ENCODE results near the gene PVALEF. TPM values are rescaled to one million over a fixed set of nuclear protein-coding genes. Genes with fewer than 3 reads are reported as not detected.

Gene PVALEF
- total and polyA plus RNA-seq, 2 of the 13 experiments (the other 11 are each of a cell fraction or from before 2014, with no cell fraction given) = 0.18 TPM

DNA sequence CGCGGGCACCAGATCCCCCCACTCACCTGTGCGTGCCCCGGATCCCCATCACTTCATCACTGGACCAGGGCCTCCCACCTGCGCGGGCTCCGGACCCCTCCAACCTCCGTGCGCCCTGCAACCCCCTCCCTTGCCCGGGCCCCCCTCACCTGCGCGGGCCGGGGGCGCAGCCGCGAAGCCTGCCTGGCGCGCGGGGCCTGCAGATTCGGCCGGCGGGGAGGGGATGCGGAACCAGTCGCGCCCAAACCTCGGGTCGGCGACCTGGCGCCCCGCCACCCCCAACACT is 57.3 kb downstream of the PVALEF start (continued):
- TF ChIP-seq TRAFD1 (CRISPR knock-in tag; IDR thresholded peaks at IDR 0.05; ENCODE audit: borderline replicate concordance) (no peak), ZNF33A (CRISPR knock-in tag; IDR thresholded peaks at IDR 0.05; ENCODE audit: borderline replicate concordance) (no peak), ZNF772 (CRISPR knock-in tag; IDR thresholded peaks at IDR 0.05) (no peak), ETV6 (CRISPR knock-in tag; conservative IDR thresholded peaks at IDR 0.05) (0 out of 2 replicates have a peak, but pooled peaks have one; percentile 20), SAP130 (CRISPR knock-in tag; IDR thresholded peaks at IDR 0.05; ENCODE audit: low read depth) (no peak), MNT (IDR thresholded peaks at IDR 0.05) (no peak), RNF2 (conservative IDR thresholded peaks at IDR 0.05; ENCODE audit: low read depth) (no peak; the same call in 1 of the 2 replicates), ZNF556 (CRISPR knock-in tag; IDR thresholded peaks at IDR 0.05; ENCODE audit: borderline replicate concordance) (no peak), CENPT (CRISPR knock-in tag; IDR thresholded peaks at IDR 0.05; ENCODE audit: low read depth) (no peak), ZBTB49 (CRISPR knock-in tag; IDR thresholded peaks at IDR 0.05; ENCODE audit: borderline replicate concordance) (no peak), PAWR (CRISPR knock-in tag; IDR thresholded peaks at IDR 0.05; ENCODE audit: borderline replicate concordance) (0 out of 2 replicates have a peak, but pooled peaks have one; percentile 50), ATF3 (CRISPR knock-in tag; IDR thresholded peaks at IDR 0.05) (0 out of 2 replicates have a peak, but pooled peaks have one; percentile 44), PAXIP1 (CRISPR knock-in tag; conservative IDR thresholded peaks at IDR 0.05) (no peak), ZSCAN21 (CRISPR knock-in tag; IDR thresholded peaks at IDR 0.05; ENCODE audit: borderline replicate concordance) (no peak)
- TF ChIP-seq, protein P1, sequence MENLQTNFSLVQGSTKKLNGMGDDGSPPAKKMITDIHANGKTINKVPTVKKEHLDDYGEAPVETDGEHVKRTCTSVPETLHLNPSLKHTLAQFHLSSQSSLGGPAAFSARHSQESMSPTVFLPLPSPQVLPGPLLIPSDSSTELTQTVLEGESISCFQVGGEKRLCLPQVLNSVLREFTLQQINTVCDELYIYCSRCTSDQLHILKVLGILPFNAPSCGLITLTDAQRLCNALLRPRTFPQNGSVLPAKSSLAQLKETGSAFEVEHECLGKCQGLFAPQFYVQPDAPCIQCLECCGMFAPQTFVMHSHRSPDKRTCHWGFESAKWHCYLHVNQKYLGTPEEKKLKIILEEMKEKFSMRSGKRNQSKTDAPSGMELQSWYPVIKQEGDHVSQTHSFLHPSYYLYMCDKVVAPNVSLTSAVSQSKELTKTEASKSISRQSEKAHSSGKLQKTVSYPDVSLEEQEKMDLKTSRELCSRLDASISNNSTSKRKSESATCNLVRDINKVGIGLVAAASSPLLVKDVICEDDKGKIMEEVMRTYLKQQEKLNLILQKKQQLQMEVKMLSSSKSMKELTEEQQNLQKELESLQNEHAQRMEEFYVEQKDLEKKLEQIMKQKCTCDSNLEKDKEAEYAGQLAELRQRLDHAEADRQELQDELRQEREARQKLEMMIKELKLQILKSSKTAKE (CRISPR knock-in tag; IDR thresholded peaks at IDR 0.05; ENCODE audit: borderline replicate concordance) = no peak
- TF ChIP-seq, protein P2, sequence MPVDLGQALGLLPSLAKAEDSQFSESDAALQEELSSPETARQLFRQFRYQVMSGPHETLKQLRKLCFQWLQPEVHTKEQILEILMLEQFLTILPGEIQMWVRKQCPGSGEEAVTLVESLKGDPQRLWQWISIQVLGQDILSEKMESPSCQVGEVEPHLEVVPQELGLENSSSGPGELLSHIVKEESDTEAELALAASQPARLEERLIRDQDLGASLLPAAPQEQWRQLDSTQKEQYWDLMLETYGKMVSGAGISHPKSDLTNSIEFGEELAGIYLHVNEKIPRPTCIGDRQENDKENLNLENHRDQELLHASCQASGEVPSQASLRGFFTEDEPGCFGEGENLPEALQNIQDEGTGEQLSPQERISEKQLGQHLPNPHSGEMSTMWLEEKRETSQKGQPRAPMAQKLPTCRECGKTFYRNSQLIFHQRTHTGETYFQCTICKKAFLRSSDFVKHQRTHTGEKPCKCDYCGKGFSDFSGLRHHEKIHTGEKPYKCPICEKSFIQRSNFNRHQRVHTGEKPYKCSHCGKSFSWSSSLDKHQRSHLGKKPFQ (CRISPR knock-in tag; IDR thresholded peaks at IDR 0.05; ENCODE audit: insufficient replicate concordance) = no peak
